Measurements from ENCODE around the gene PDIA5. TPM values are rescaled to one million over a fixed set of nuclear protein-coding genes. Genes with fewer than 3 reads are reported as not detected.

Gene PDIA5
- total and polyA plus RNA-seq, 2 donors (not counting 1 experiment from before 2014, with no cell fraction given) = 2.6 to 3.8 TPM

DNA sequence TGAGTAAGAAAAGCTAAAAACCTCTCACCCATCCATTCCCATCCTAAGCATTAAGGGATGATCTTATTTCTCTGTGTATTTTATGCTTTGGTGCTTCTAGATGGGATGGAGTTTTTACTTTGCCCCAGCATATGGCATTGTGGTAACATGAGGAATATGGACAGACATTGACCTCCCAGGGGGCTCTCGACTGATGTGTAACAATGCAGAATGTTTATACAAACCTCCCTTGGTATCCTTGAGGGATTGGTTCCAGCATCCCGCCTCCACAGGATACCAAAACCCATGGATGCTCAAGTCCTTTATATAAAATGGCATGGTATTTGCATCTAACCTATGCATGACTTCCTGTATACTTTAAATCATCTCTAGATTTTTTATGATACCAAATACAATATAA is 21.6 kb downstream of the PDIA5 start:
- TF ChIP-seq, protein P1, sequence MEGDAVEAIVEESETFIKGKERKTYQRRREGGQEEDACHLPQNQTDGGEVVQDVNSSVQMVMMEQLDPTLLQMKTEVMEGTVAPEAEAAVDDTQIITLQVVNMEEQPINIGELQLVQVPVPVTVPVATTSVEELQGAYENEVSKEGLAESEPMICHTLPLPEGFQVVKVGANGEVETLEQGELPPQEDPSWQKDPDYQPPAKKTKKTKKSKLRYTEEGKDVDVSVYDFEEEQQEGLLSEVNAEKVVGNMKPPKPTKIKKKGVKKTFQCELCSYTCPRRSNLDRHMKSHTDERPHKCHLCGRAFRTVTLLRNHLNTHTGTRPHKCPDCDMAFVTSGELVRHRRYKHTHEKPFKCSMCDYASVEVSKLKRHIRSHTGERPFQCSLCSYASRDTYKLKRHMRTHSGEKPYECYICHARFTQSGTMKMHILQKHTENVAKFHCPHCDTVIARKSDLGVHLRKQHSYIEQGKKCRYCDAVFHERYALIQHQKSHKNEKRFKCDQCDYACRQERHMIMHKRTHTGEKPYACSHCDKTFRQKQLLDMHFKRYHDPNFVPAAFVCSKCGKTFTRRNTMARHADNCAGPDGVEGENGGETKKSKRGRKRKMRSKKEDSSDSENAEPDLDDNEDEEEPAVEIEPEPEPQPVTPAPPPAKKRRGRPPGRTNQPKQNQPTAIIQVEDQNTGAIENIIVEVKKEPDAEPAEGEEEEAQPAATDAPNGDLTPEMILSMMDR (IDR thresholded peaks at IDR 0.05) = no peak
- TF ChIP-seq EZH2 (IDR thresholded peaks at IDR 0.05; ENCODE audit: borderline replicate concordance, insufficient read depth, low read depth, low read length, poor library complexity, severe bottlenecking) = no peak
- H3K27me3 ChIP-seq (replicated peaks in 1 of 4; ENCODE audit: control extremely low read depth in 1 of 4, control insufficient read depth in 3 of 4, insufficient read depth in 4 of 4, low read length in 3 of 4) = no peaks in the 10 kb centered on the region
- no peaks in the 10 kb centered on the region for H3K9me3 ChIP-seq (ENCODE audit: control extremely low read depth in 1 of 3, control insufficient read depth in 2 of 3, insufficient read depth in 1 of 3, low read length in 2 of 3)
- DNase-seq = no peak
- Mint-ChIP-seq H3K9me3 (ENCODE audit: insufficient read depth) (no peaks in the 10 kb centered on the region), H3K27ac (no peak overlapping the region), H3K4me1 (peaks cover 21% of the 10 kb centered on the region), H3K4me3 (no peak overlapping the region), H3K27me3 (no peaks in the 10 kb centered on the region)
- intact Hi-C loops (cut with micrococcal nuclease) = no loop called here
- H3K4me1 ChIP-seq (ENCODE audit: control insufficient read depth in 2 of 2, insufficient read depth in 2 of 2, low read length in 2 of 2) = peaks cover 5% of the 10 kb centered on the region in 2 donors
- no peak for ATAC-seq (ENCODE audit: low read depth)
- ChIA-PET CTCF (no interaction called here), POLR2A (no interaction called here)
- H4K20me1 ChIP-seq (ENCODE audit: control insufficient read depth, insufficient read depth, low read length, poor library complexity, severe bottlenecking) = no peaks in the 10 kb centered on the region
- no peak overlapping the region for H2AFZ ChIP-seq (ENCODE audit: insufficient read depth, low read depth, low read length, poor library complexity, severe bottlenecking)
- WGBS (ENCODE audit: insufficient coverage) = no CpG with 5 or more reads among the region's 2 CpGs
- no peak overlapping the region for H3K4me3 ChIP-seq (ENCODE audit: control extremely low read depth in 1 of 5, extremely low read depth in 1 of 5, insufficient read depth in 1 of 5, low read depth in 2 of 5, low read length in 4 of 5)
- peaks cover 24% of the 10 kb centered on the region for H3K79me2 ChIP-seq (ENCODE audit: control insufficient read depth, insufficient read depth, low read length)
- peaks cover 4 to 6% of the 10 kb centered on the region in 2 experiments for H3K36me3 ChIP-seq (replicated peaks in 1 of 2; ENCODE audit: control extremely low read depth in 1 of 2, control insufficient read depth in 1 of 2, extremely low read depth in 1 of 2, insufficient read depth in 2 of 2, low read length in 1 of 2)
- H3K4me2 ChIP-seq (replicated peaks; ENCODE audit: low read depth, low read length, poor library complexity, severe bottlenecking) = no peak overlapping the region
- H3K9ac ChIP-seq (ENCODE audit: low read length) = no peak overlapping the region
- H3K27ac ChIP-seq (ENCODE audit: low read length in 2 of 2) = no peak overlapping the region

DNA sequence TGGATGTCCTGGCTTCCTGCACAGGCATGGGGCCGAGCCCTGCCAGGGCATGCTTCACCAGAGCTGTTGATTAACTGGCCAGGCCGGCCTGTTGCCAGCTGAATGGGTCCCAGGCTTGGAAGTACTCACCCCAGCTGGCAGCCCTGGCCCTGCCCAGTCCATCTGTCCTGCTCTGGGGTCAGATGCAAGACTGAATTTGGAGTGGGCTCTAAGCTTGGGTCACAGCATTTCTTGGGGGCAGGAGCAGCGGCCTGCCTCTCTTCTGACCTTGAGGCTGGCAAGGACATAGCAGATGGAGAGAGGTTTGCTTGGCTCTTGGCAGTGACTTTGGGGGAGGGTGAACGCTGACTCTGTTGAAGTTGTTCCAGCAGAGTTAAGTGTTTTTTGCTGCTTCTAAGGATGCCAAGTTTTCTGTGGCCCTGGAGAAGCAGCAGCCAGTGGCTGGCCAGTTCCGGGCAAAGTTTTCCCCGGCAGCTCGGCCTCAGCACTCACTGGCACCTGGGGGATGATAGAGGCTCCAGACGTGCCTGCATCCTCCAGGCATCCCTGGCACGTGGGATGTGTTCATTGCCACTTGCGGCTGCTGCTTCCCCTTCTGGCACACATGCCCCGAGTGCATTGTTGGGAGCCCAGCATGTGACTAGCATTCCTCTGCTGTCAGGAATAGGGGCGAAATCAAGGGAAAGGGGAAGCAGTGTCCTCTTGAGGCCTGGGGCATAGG is 22.9 kb downstream of the PDIA5 start:
- TF ChIP-seq, protein P1 (IDR thresholded peaks at IDR 0.05) = no peak
- TF ChIP-seq EZH2 (IDR thresholded peaks at IDR 0.05; ENCODE audit: borderline replicate concordance, insufficient read depth, low read depth, low read length, poor library complexity, severe bottlenecking) = no peak
- no peak overlapping the region for H2AFZ ChIP-seq (ENCODE audit: insufficient read depth, low read depth, low read length, poor library complexity, severe bottlenecking)
- H3K4me1 ChIP-seq (ENCODE audit: control insufficient read depth in 2 of 2, insufficient read depth in 2 of 2, low read length in 2 of 2) = peaks cover 5% of the 10 kb centered on the region in 2 donors
- peaks cover 13% of the 10 kb centered on the region for H3K4me1 Mint-ChIP-seq
- WGBS (ENCODE audit: insufficient coverage) = 96% methylated on average over 12 of the region's 12 CpGs
- DNase-seq (no peak), ATAC-seq (ENCODE audit: low read depth) (no peak)
- intact Hi-C loops (cut with micrococcal nuclease) = no loop called here
- no peak overlapping the region for H3K27ac Mint-ChIP-seq
- no peak overlapping the region for H3K4me2 ChIP-seq (replicated peaks; ENCODE audit: low read depth, low read length, poor library complexity, severe bottlenecking)
- H3K4me3 Mint-ChIP-seq = no peak overlapping the region
- no peak overlapping the region for H3K27ac ChIP-seq (ENCODE audit: low read length in 2 of 2)
- H4K20me1 ChIP-seq (ENCODE audit: control insufficient read depth, insufficient read depth, low read length, poor library complexity, severe bottlenecking) = no peaks in the 10 kb centered on the region
- H3K27me3 Mint-ChIP-seq = no peaks in the 10 kb centered on the region
- POLR2A ChIA-PET = no interaction called here
- H3K9me3 Mint-ChIP-seq (ENCODE audit: insufficient read depth) = no peaks in the 10 kb centered on the region
- no peaks in the 10 kb centered on the region for H3K9me3 ChIP-seq (ENCODE audit: control extremely low read depth in 1 of 3, control insufficient read depth in 2 of 3, insufficient read depth in 1 of 3, low read length in 2 of 3)
- peaks cover 4 to 6% of the 10 kb centered on the region in 2 experiments for H3K36me3 ChIP-seq (replicated peaks in 1 of 2; ENCODE audit: control extremely low read depth in 1 of 2, control insufficient read depth in 1 of 2, extremely low read depth in 1 of 2, insufficient read depth in 2 of 2, low read length in 1 of 2)
- H3K79me2 ChIP-seq (ENCODE audit: control insufficient read depth, insufficient read depth, low read length) = peaks cover 11% of the 10 kb centered on the region
- H3K27me3 ChIP-seq (replicated peaks in 1 of 4; ENCODE audit: control extremely low read depth in 1 of 4, control insufficient read depth in 3 of 4, insufficient read depth in 4 of 4, low read length in 3 of 4) = no peaks in the 10 kb centered on the region
- no peak overlapping the region for H3K9ac ChIP-seq (ENCODE audit: low read length)
- CTCF ChIA-PET = no interaction called here
- H3K4me3 ChIP-seq (ENCODE audit: control extremely low read depth in 1 of 5, extremely low read depth in 1 of 5, insufficient read depth in 1 of 5, low read depth in 2 of 5, low read length in 4 of 5) = no peak overlapping the region
